ENCODE data around the gene TNFAIP8. TPM values are rescaled to one million over a fixed set of nuclear protein-coding genes. Genes with fewer than 3 reads are reported as not detected.

Gene TNFAIP8
- total RNA-seq, 4 donors from 2014 or later, result 20.2 to 26.2 (median 22.5) TPM

DNA sequence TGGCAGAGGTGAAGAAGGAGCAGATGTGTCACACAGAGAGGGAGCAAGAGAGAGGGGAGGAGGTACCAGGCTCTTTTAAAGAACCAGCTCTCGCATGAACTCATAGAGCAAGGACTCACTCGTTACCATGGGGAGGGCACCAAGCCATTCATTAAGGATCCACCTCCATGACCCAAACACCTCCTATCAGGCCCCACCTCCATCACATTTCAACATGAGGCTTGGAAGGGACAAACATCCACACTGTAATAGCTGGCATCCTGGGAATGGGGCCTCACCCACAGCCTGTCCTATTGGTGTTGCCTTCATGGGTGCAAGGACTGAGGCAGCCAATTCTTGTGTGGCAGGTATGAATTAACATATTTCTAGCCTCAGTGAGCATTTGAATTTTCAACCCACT lies 11.6 kb upstream of the TNFAIP8 start:
- Histone ChIP-seq H3K9me3 (no peaks in the 10 kb centered on the region), H3K4me3 (no peak overlapping the region), H3K4me1 (peaks cover 0 to 19% (median 12%) of the 10 kb centered on the region in 4 donors), H3K27me3 (no peaks in the 10 kb centered on the region), H3K27ac (replicated peaks in 1 of 4) (no peak overlapping the region), H3K36me3 (no peaks in the 10 kb centered on the region)
- intact Hi-C loops (cut with DNase I), result no loop called here
- TF ChIP-seq EP300 (IDR thresholded peaks at IDR 0.05), result no peak
- no peak for TF ChIP-seq POLR2A (IDR thresholded peaks at IDR 0.05; ENCODE audit: low read depth)
- TF ChIP-seq POLR2AphosphoS5 (IDR thresholded peaks at IDR 0.05), result no peak
- TF ChIP-seq, protein P1, sequence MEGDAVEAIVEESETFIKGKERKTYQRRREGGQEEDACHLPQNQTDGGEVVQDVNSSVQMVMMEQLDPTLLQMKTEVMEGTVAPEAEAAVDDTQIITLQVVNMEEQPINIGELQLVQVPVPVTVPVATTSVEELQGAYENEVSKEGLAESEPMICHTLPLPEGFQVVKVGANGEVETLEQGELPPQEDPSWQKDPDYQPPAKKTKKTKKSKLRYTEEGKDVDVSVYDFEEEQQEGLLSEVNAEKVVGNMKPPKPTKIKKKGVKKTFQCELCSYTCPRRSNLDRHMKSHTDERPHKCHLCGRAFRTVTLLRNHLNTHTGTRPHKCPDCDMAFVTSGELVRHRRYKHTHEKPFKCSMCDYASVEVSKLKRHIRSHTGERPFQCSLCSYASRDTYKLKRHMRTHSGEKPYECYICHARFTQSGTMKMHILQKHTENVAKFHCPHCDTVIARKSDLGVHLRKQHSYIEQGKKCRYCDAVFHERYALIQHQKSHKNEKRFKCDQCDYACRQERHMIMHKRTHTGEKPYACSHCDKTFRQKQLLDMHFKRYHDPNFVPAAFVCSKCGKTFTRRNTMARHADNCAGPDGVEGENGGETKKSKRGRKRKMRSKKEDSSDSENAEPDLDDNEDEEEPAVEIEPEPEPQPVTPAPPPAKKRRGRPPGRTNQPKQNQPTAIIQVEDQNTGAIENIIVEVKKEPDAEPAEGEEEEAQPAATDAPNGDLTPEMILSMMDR (IDR thresholded peaks at IDR 0.05), result no peak
- no peak for DNase-seq (ENCODE audit: extremely low spot score)
- WGBS, result 60% methylated on average over 2 of the region's 2 CpGs

DNA sequence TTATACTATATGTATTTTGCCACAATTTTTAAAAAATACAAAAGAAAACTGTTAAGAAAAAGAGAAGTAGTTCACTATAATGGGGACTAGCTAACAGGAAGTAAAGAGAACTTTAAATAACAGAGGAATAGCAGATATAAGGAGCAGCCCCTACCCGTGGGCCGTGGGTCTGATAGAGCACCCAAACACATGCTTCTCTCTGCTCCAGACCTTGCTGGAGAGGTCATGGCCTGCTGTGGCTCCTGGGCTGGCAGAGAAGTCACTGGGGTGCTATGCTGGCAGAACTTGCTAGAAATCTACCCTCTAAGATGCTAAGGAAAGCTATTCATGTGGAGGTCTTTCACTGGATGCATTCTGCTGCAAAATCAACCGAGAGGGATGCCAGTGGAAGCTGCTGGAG lies 10.0 kb upstream of the TNFAIP8 start:
- intact Hi-C loops (cut with DNase I), result no loop called here
- no peak overlapping the region for H3K4me3 ChIP-seq
- WGBS, result 80% methylated on average over 3 of the region's 3 CpGs

GRCh38 chr5:119346394-119346793 lies 9.4 kb upstream of the TNFAIP8 start:
- Histone ChIP-seq H3K9me3 (no peaks in the 10 kb centered on the region), H3K27ac (replicated peaks in 1 of 4) (no peak overlapping the region), H3K36me3 (no peaks in the 10 kb centered on the region), H3K4me3 (no peak overlapping the region), H3K27me3 (no peaks in the 10 kb centered on the region), H3K4me1 (peaks cover 0 to 19% (median 12%) of the 10 kb centered on the region in 4 donors)
- 92% methylated on average over 2 of the region's 2 CpGs for WGBS
- TF ChIP-seq POLR2AphosphoS5 (IDR thresholded peaks at IDR 0.05) (no peak), EP300 (IDR thresholded peaks at IDR 0.05) (no peak), POLR2A (IDR thresholded peaks at IDR 0.05; ENCODE audit: low read depth) (no peak)
- TF ChIP-seq, protein P1 (IDR thresholded peaks at IDR 0.05), result no peak
- no peak for DNase-seq (ENCODE audit: extremely low spot score)
- intact Hi-C loops (cut with DNase I), result no loop called here

More for the DNA sequence above, 10.0 kb upstream of the TNFAIP8 start:
- no peaks in the 10 kb centered on the region for H3K36me3 ChIP-seq
- H3K9me3 ChIP-seq, result no peaks in the 10 kb centered on the region
- no peaks in the 10 kb centered on the region for H3K27me3 ChIP-seq
- TF ChIP-seq POLR2AphosphoS5 (IDR thresholded peaks at IDR 0.05) (no peak), EP300 (IDR thresholded peaks at IDR 0.05) (no peak), POLR2A (IDR thresholded peaks at IDR 0.05; ENCODE audit: low read depth) (no peak)
- TF ChIP-seq, protein P1 (IDR thresholded peaks at IDR 0.05), result no peak
- peaks cover 0 to 19% (median 12%) of the 10 kb centered on the region in 4 donors for H3K4me1 ChIP-seq
- DNase-seq (ENCODE audit: extremely low spot score), result no peak
- no peak overlapping the region for H3K27ac ChIP-seq (replicated peaks in 1 of 4)

DNA sequence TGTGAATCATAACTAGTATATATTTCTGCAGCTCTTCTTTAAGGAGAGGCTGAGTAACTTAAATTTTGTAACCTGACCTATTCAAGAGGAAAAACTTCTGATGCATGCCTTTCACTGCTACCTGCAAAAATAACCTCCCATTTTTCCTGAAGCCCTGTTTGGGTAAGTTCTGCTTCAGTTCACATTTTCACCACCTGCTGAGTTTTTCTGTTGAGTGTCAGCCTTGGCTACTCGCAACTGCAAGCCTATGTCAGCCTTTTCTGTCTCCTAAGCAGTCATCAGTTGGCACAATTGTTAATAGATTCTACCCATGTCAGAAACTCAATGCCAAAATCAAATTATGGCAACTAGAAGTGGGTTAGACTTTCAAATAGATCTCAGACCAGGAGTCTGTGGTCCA lies 8.2 kb upstream of the TNFAIP8 start:
- TF ChIP-seq POLR2A (IDR thresholded peaks at IDR 0.05; ENCODE audit: low read depth) (no peak), POLR2AphosphoS5 (IDR thresholded peaks at IDR 0.05) (no peak), EP300 (IDR thresholded peaks at IDR 0.05) (no peak)
- TF ChIP-seq, protein P1 (IDR thresholded peaks at IDR 0.05), result no peak

GRCh38 chr5:119347991-119348390 lies 7.8 kb upstream of the TNFAIP8 start:
- 79% methylated on average over 1 of the region's 1 CpG for WGBS
- no peak for DNase-seq (ENCODE audit: extremely low spot score)
- Histone ChIP-seq H3K36me3 (no peaks in the 10 kb centered on the region), H3K27ac (replicated peaks in 1 of 4) (no peak overlapping the region), H3K9me3 (no peaks in the 10 kb centered on the region), H3K4me3 (no peak overlapping the region), H3K27me3 (no peaks in the 10 kb centered on the region), H3K4me1 (peaks cover 0 to 11% (median 6%) of the 10 kb centered on the region in 4 donors)
- TF ChIP-seq EP300 (IDR thresholded peaks at IDR 0.05), result no peak
- no peak for TF ChIP-seq POLR2A (IDR thresholded peaks at IDR 0.05; ENCODE audit: low read depth)
- no peak for TF ChIP-seq POLR2AphosphoS5 (IDR thresholded peaks at IDR 0.05)
- TF ChIP-seq, protein P1 (IDR thresholded peaks at IDR 0.05), result no peak
- intact Hi-C loops (cut with DNase I), result no loop called here

More for the DNA sequence above, 8.2 kb upstream of the TNFAIP8 start:
- H3K4me3 ChIP-seq, result no peak overlapping the region
- no peak overlapping the region for H3K27ac ChIP-seq (replicated peaks in 1 of 4)
- no peaks in the 10 kb centered on the region for H3K27me3 ChIP-seq
- no peaks in the 10 kb centered on the region for H3K36me3 ChIP-seq
- intact Hi-C loops (cut with DNase I), result no loop called here
- no CpG with 5 or more reads among the region's 1 CpG for WGBS
- H3K4me1 ChIP-seq, result peaks cover 0 to 15% (median 11%) of the 10 kb centered on the region in 4 donors
- DNase-seq (ENCODE audit: extremely low spot score), result no peak
- no peaks in the 10 kb centered on the region for H3K9me3 ChIP-seq

All from esophagus muscularis mucosa (tissue), 4 donors.